ENCODE measurements around the gene ANKRA2.

DNA sequence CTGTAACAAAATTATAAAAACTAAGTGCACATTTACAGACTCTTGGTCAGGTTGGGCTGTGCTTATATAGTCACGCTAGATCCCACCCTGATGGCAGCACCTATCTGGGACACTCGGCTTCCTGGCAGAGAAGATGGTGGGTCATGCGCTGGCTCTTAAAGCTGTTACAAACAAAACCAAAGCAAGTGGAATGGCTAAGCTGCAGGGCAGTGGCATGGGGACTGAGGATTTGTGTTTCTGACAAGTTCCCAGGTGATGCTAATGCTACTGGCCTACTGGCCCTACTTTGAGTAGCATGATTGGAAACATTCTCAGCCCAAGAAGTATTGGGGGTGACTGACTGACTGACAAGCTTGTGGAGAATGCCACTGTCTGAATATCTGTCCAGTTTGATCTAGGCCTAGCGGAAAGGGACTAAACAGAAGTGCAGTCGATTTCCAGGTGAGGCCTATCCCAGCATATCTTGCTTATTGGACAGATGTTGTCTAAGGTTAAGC, 58.9 kb downstream of the ANKRA2 start:
- TF ChIP-seq EZH2 (IDR thresholded peaks at IDR 0.05; ENCODE audit: borderline replicate concordance, low read depth, low read length, severe bottlenecking): no peak
- TF ChIP-seq, protein P1, sequence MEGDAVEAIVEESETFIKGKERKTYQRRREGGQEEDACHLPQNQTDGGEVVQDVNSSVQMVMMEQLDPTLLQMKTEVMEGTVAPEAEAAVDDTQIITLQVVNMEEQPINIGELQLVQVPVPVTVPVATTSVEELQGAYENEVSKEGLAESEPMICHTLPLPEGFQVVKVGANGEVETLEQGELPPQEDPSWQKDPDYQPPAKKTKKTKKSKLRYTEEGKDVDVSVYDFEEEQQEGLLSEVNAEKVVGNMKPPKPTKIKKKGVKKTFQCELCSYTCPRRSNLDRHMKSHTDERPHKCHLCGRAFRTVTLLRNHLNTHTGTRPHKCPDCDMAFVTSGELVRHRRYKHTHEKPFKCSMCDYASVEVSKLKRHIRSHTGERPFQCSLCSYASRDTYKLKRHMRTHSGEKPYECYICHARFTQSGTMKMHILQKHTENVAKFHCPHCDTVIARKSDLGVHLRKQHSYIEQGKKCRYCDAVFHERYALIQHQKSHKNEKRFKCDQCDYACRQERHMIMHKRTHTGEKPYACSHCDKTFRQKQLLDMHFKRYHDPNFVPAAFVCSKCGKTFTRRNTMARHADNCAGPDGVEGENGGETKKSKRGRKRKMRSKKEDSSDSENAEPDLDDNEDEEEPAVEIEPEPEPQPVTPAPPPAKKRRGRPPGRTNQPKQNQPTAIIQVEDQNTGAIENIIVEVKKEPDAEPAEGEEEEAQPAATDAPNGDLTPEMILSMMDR (IDR thresholded peaks at IDR 0.05; ENCODE audit: borderline replicate concordance, extremely low read depth, low read length, poor library complexity, severe bottlenecking): no peak

Measured in DND-41 (cell line).